ENCODE measurements around the gene ANKRD11.
"Not testable (repeated sequence)": the region's sequence is repeated elsewhere in the genome, so short reads cannot be mapped to it uniquely, and the experiment has no call there.

Gene ANKRD11

DNA sequence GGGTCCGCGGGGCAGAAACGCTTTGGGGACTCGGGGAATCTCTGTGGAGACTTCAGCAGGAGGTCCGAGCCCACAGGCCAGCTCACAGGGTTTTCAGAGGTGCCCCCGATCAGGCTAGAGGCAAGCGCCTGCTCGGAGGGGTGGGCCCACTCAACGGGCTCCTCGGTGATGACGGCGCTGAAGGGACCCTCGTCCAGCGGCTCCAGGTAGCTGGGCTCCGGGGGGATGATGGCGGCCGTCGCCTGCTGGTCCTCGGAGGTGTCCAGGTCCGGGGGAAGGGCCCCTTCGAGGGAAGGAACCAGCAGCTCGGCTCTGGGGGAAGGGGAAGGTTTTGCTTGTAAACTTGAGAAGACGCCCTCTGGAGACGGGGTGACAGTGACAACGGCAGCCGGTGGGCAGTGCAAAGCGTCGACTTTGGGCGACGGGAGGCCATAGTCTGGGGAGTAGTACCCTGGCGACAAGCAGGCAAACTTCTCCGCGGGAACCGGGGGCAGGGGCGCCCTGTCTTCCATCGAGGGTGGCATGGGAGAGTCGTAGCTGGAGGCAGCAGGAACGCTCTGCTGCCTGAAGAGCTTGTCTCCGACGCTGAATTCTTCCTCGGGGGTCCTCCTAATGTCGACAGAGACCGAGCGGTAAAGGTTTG lies 209.7 kb downstream of the ANKRD11 start:
- no peak for DNase-seq (ENCODE audit: low spot score)

DNA sequence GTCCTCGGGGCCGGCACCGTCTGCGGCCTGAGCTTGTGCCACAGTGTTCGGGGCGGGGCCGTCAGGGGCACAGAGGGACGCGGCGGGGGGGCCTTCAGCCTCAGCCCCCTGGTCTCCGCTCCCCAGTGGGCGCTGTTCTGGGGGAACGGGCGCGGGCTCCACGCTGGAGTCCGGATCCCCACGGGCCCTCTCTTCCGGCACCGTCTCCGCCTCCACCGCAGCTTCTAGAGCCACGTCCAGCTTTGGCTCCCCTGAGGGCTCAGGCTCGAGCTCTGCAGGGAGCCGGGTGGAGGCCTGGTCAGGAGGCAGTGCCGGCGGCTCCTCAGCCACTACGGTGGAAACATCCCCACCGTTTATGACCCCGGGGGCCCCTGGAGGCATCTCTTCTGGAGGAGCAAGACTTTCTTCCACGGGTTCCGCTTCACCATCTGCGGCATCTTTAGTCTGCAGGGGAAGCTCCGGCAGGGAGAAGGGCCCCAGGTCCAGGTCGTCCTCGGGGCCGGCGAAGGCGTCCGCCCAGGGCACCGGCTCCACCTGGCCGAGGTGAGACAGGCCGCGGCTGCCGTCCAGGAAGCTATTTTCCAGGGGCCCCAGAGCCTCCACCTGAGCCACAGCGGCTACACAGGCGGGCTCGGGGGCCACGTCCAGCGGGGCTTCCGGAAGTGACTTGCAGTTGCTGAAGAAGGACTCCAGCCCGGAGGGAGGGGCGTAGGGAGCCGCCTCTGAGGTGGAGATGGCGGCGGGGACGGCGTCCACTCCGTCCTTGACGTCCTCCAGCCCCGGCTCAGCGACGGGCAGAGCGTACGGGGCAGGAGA lies 210.5 kb downstream of the ANKRD11 start:
- DNase-seq (ENCODE audit: low spot score): no peak

GRCh38 chr16:89278441-89279240 lies 211.7 kb downstream of the ANKRD11 start:
- no peak for DNase-seq (ENCODE audit: low spot score)

GRCh38 chr16:89277641-89278341 lies 212.6 kb downstream of the ANKRD11 start:
- no peak for DNase-seq (ENCODE audit: low spot score)

DNA sequence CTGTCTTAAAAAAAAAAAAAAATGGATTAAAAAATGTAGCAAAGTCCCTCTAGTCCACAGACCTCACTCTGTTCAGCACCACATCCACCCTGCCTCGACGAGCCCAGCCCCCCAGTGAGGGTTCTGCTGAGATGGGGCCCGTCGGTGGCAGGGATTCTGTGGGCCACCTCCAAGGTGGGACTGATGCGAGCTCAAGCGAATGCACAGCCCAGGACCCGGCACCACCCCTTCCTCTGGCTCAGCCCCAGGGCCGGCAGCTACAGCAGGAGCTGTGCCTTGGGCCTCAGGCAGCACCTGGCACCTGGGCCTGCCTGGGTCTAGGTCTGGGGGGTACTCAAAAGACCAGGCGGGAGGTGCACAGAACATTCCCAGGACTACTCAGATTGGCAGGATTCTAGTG lies 213.3 kb downstream of the ANKRD11 start:
- no peak for DNase-seq (ENCODE audit: low spot score)

- no peak for DNase-seq (ENCODE audit: low spot score)
Measured at GRCh38 chr16:89275837-89276720, 214.3 kb downstream of the ANKRD11 start.

- no peak for DNase-seq (ENCODE audit: low spot score)
Measured at GRCh38 chr16:89275284-89275584, 215.1 kb downstream of the ANKRD11 start.

DNA sequence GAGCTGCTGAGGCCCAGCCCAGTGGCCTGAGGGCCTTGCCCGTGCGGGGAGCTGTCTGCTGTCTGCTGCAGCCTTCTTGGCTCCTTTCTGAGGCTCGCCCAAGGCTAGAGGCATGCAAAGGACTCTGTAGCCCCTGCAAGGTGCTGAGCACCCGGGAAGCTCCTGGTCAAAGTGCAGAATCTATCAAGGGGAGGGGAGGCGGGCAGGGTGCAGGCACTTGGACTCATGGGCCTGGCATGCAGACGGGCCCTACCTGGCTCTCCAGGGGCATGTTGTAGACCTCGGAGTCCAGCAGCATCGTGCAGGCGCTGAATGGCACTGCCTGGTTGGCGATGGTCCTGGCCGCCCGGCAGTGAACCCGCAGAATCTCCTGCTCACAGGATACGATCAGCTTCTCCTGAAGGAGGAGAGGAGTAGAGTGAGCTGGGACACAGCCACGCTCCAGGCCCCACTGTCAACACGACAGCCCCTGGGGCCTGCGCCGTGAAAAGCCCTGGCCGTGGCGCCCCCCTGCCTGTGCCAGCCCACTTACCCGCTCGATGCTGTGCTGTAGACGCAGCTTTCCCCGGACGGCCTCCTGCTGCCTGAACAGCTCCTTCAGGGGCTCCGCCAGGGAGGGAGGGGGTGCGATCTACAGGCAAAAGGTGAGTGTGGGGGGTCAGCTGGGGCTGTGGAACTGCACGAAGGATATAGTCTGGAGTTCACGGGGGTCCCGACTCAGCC lies 215.6 kb downstream of the ANKRD11 start:
- no peak for DNase-seq (ENCODE audit: low spot score)

- no peak for DNase-seq (ENCODE audit: low spot score)
Measured at GRCh38 chr16:89273741-89274472, 216.5 kb downstream of the ANKRD11 start.

- DNase-seq (ENCODE audit: low spot score): no peak
Measured at GRCh38 chr16:89272631-89273030, 217.7 kb downstream of the ANKRD11 start.

DNA sequence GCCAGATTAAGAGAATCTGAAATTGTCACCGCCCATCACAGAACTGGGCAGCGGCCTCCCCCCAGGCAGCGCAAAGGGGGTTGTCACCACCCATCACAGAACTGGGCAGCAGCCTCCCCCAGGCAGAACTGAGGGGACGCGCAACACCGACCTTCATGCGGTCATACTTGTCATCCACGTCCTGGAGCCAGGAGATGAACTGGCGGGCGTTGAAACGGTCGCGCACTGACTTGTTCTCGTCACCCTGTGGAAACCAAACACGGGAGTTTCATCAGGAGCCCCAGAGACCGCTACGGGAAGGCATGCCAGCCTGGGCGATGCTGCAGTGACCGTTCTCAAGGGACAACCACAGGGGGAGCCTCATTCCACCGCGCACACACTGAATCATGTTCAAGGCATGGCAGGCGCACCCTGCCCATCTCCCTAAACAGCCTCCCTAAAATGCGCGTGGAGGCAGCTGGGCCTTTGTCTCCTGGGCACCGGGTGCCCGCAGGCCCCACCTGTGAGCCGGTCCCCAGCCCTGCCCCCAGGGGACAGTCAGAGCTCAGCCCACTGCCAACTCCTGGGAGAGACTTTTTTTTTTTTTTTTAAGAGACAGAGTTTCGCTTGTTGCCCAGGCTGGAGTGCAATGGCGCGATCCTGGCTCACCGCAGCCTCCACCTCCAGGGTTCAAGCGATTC lies 219.6 kb downstream of the ANKRD11 start:
- DNase-seq (ENCODE audit: low spot score): no peak

DNA sequence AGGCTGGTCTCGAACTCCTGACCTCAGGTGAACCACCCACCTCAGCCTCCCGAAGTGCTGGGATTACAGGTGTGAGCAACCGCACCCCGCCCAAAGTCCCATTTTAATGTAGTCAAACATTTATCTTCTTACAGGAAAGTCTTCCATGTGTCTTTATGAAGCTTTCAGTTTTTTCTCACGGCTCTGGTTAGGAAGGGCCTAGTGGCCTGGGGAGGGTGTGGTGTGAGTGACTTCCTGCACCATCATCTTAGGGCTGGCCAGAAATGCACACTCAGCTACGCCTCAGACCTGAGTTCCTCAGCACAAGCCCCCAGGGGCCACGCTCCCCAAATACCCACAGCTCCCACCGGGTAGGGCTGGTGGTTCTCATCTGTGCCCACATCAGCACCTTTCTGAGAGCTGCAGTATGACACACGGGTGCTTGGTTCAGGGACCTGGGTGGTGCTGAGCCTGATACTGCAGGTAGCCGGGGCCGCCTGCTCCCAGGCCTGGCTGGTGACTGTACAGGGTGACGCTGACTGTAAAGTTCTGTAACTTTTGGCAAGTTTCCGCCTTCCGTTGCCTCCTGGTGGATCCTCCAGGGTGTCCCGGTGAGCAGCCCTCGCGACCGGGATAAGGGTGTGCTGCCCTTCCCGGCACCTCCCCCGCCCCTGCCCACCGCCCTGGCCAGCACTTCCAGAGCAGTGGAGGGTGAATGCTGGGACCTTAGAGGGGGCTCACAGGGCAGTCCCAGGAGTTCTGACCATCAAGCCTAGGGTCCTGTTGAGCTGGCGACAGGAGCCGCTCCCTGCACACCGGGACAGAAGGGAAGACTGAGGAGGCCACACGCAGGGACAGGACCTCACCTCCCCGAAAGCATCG lies 220.3 kb downstream of the ANKRD11 start:
- DNase-seq (ENCODE audit: low spot score): no peak

DNA sequence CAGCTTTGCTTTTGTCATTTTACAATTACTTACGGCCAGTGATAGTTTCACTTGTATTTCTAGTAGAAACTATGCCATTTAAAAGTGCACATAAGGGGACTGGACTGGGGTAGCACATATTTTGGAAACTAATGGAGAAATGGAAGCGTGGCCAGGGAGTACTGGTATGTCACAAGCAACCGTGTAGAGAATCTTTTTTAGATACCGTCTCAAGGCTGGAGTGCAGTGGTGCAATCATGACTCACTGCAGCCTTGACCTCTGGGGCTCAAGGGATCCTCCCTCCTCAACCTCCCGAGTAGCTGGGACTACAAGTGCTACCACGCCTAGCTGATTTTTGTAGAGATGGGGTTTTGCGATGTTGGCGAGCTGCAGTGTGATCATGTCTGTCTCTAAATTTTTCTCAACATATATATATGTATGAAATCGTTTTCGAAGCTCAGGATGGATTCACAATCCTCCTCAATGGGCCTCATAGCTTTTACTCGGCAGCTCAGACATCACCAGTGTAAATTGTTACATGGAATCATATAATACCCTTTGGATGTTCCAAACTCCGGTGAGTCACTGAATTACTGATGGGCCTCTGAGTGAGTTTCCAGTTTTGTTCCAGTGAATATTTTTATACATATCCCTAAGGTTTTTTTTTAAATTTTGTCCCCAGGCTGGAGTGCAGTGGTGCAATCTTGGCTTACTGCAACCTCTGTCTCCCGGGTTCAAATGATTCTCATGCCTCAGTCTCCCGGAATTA lies 221.2 kb downstream of the ANKRD11 start:
- no peak for DNase-seq (ENCODE audit: low spot score)

GRCh38 chr16:89268585-89268984 lies 221.8 kb downstream of the ANKRD11 start:
- DNase-seq (ENCODE audit: low spot score): no peak

GRCh38 chr16:89267746-89268145 lies 222.6 kb downstream of the ANKRD11 start:
- not testable (repeated sequence) for DNase-seq (ENCODE audit: low spot score)

DNA sequence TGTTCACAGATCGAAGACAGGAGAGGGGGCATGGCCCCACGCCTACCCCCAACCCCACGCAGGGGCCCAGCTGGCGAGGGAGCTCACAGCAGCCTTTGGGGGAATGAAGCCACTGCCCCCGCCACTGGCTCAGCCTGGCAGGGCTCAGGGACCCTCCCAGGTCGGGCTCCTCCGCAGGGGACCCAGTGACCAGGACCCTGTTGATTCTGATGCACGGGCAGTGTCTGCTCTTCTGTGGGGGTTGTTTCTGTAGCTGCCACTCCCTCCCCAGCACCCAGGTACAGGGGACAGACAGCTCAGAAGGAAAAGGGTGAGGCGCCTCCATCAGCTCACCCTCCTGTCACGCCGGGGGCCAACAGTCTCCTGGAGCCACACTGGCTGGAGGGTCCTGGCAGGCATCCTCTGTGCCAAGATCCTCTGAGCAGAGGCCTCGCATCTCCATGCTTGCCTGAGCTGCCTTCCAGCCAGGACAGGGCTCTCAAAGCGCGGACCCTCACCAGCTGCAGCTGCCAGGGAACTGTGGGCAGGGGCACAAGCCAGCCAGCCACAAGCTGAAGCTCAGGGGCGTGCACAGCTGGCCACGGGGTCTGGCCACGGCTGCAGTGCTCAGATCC lies 223.7 kb downstream of the ANKRD11 start:
- DNase-seq (ENCODE audit: low spot score): no peak

GRCh38 chr16:89265647-89266046 lies 224.7 kb downstream of the ANKRD11 start:
- no peak for DNase-seq (ENCODE audit: low spot score)
